GM18511 (cell line): Measurements from ENCODE around the gene PRDM2.

Source experiments
- ATAC-seq: cut with Tn5 transposase; IDR thresholded peaks from one replicate; pipeline ENCODE4 v1.9.1; 2021; ENCODE audit warnings: mild to moderate bottlenecking, moderate library complexity; ENCODE audit not compliant: unreplicated experiment

The PRDM2 gene

GRCh38 chr1:13763222-13763621, 63.2 kb downstream of the PRDM2 start:
- no peak for ATAC-seq

GRCh38 chr1:13763991-13764390, 64.0 kb downstream of the PRDM2 start:
- ATAC-seq = no peak

GRCh38 chr1:13764588-13765332, 64.8 kb downstream of the PRDM2 start:
- ATAC-seq = no peak

GRCh38 chr1:13766592-13767564, 66.9 kb downstream of the PRDM2 start:
- ATAC-seq = no peak

GRCh38 chr1:13769212-13769611, 69.2 kb downstream of the PRDM2 start:
- no peak for ATAC-seq

- ATAC-seq = no peak
Measured at GRCh38 chr1:13769830-13770229, 69.8 kb downstream of the PRDM2 start.

GRCh38 chr1:13770743-13771142, 70.8 kb downstream of the PRDM2 start:
- no peak for ATAC-seq

GRCh38 chr1:13771745-13772144, 71.8 kb downstream of the PRDM2 start:
- ATAC-seq = no peak

GRCh38 chr1:13772271-13772670, 72.3 kb downstream of the PRDM2 start:
- ATAC-seq = no peak

GRCh38 chr1:13774121-13774520, 74.1 kb downstream of the PRDM2 start:
- ATAC-seq = no peak

GRCh38 chr1:13775459-13775858, 75.5 kb downstream of the PRDM2 start:
- no peak for ATAC-seq

GRCh38 chr1:13775916-13776315, 75.9 kb downstream of the PRDM2 start:
- no peak for ATAC-seq

GRCh38 chr1:13778431-13778830, 78.4 kb downstream of the PRDM2 start:
- no peak for ATAC-seq

- no peak for ATAC-seq
Measured at GRCh38 chr1:13779930-13780329, 79.9 kb downstream of the PRDM2 start.

- no peak for ATAC-seq
Measured at GRCh38 chr1:13780780-13781179, 80.8 kb downstream of the PRDM2 start.

GRCh38 chr1:13781228-13781627, 81.2 kb downstream of the PRDM2 start:
- no peak for ATAC-seq

- no peak for ATAC-seq
Measured at GRCh38 chr1:13781907-13782633, 82.1 kb downstream of the PRDM2 start.

GRCh38 chr1:13782634-13783360, 82.8 kb downstream of the PRDM2 start:
- ATAC-seq = no peak

GRCh38 chr1:13783551-13783950, 83.6 kb downstream of the PRDM2 start:
- ATAC-seq = no peak

- no peak for ATAC-seq
Measured at GRCh38 chr1:13784971-13785370, 85.0 kb downstream of the PRDM2 start.

- no peak for ATAC-seq
Measured at GRCh38 chr1:13786541-13786940, 86.6 kb downstream of the PRDM2 start.
